ENCODE measurements around the gene ERF. TPM values are rescaled to one million over a fixed set of nuclear protein-coding genes. Genes with fewer than 3 reads are reported as not detected.

ERF gene
- total RNA-seq, 1 experiment from 2014 or later, result 96.1 TPM

Other genes with a start within 250 kb of the ERF start
- 1.7 TPM for gene GRIK5, start 184.9 kb downstream of the ERF start, total RNA-seq (2021; ENCODE audit: unreplicated experiment)
- 24.6 TPM for gene ZNF574, start 179.0 kb downstream of the ERF start, total RNA-seq (2021; ENCODE audit: unreplicated experiment)
- gene POU2F2, start 122.7 kb downstream of the ERF start, total RNA-seq (2021; ENCODE audit: unreplicated experiment), result 0.89 TPM
- 32.7 TPM for gene DEDD2, start 37.5 kb downstream of the ERF start, total RNA-seq (2021; ENCODE audit: unreplicated experiment)
- 13.1 TPM for gene ZNF526, start 34.8 kb downstream of the ERF start, total RNA-seq (2021; ENCODE audit: unreplicated experiment)
- 57.2 TPM for gene GSK3A, start 12.5 kb downstream of the ERF start, total RNA-seq (2021; ENCODE audit: unreplicated experiment)
- gene CIC, start 14.1 kb upstream of the ERF start, total RNA-seq (2021; ENCODE audit: unreplicated experiment), result 52.0 TPM
- 0.93 TPM for gene PRR19, start 47.0 kb upstream of the ERF start, total RNA-seq (2021; ENCODE audit: unreplicated experiment)
- 110 TPM for gene PAFAH1B3, start 47.5 kb upstream of the ERF start, total RNA-seq (2021; ENCODE audit: unreplicated experiment)
- gene TMEM145, start 58.2 kb upstream of the ERF start, total RNA-seq (2021; ENCODE audit: unreplicated experiment), result 7.2 TPM
- 24.0 TPM for gene MEGF8, start 70.5 kb upstream of the ERF start, total RNA-seq (2021; ENCODE audit: unreplicated experiment)
- gene CNFN, start 135.2 kb upstream of the ERF start, total RNA-seq (2021; ENCODE audit: unreplicated experiment), result 13.9 TPM
- gene LIPE, start 172.3 kb upstream of the ERF start, total RNA-seq (2021; ENCODE audit: unreplicated experiment), result 11.3 TPM
- 0.32 TPM for gene CXCL17, start 187.8 kb upstream of the ERF start, total RNA-seq (2021; ENCODE audit: unreplicated experiment)